HG02678 (cell line): Measurements from ENCODE around the gene IL22RA2.

Source experiments
- ATAC-seq: cut with Tn5 transposase; IDR thresholded peaks from one replicate; pipeline ENCODE4 v1.9.1; 2021; ENCODE audit warnings: mild to moderate bottlenecking, moderate library complexity; ENCODE audit not compliant: unreplicated experiment

The IL22RA2 gene

GRCh38 chr6:137167702-137168377, 5.6 kb downstream of the IL22RA2 start:
- no peak for ATAC-seq

DNA sequence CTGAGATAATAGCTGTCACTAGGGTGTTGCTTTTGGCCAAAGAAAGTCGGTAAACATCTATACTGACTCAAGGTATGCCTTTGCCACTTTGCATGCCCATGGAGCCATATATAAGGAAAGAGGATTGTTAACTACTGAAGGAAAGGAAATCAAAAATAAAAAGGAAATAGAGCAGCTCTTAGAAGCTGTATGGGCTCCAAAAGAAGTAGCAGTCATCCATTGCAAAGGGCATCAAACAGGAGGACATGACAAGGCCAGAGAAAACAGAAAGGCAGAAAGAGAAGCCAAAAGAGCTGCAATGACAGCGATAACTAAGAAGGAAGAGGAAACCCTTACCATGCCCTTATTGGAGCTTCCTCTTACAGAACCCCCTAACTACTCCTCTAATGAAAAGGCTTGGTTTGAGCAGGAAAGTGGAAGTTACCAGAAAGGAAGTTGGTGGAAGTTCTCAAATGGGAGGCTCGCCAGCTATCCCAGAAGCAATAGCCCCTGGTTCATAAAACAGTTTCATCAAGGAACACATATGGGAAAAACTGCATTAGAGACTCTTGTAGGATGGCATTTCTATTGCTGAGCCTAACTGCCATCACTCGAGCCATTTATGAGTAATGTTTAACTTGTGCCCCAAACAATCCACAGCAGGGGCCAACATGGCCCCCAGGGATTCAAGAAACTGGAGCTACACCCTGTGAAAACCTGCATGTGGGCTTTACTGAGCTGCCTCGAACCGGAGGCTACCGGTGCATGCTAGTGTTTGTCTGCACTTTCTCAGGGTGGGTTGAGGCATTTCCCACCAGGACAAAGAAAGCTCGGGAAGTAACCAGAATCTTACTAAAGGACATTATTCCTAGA, 7.0 kb downstream of the IL22RA2 start:
- no peak for ATAC-seq

GRCh38 chr6:137165375-137166246, 7.8 kb downstream of the IL22RA2 start:
- peak; percentile 60 for ATAC-seq

DNA sequence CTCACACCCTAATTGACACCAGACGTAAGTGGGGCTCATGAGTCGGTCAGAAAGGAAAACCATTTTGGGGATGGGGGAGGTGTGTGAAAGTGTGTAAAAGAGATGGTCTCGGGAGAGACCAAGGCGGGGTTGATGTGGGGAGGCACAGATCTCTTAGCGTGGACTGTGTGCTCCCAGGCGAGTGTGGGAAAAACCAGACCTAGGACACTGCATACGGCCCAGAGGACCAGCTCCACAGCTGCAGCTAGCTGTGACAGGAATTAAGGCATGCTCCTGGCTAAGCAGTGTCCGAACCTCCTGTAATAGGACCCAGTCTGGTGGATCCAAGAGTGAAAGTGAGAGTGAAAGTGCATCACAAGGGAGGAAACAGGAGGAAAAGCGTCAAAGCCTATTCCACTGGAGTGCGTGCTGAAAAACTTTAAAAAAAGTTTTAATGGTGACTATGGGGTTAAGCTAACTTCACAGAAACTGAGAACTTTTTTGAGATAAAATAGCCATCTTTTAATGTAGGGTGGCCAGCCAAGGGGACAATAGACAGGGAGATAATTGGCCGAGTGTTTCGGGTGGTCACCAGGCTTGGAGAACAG, 9.6 kb downstream of the IL22RA2 start:
- ATAC-seq = no peak

GRCh38 chr6:137162692-137163306, 10.6 kb downstream of the IL22RA2 start:
- ATAC-seq = no peak

GRCh38 chr6:137161949-137162348, 11.5 kb downstream of the IL22RA2 start:
- no peak for ATAC-seq

DNA sequence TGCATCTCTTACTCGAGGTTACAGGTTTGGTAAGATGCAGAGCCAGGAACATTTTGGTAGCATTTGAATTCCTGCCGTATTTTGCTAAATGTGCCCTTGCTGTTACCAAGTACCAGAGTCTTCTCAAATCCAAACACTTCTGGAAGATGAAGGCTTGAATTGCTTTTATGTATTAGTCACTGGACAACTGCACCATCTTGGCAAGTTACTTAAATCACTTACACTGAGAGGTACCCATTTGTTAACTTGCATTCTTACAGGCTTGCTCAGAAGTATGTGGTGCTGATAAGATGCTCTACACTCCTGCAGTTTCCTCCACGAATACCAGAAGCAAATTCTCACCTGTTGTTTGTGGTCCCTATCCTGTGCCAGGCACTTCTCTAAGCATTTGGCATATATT, 12.7 kb downstream of the IL22RA2 start:
- no peak for ATAC-seq

GRCh38 chr6:137159912-137160311, 13.5 kb downstream of the IL22RA2 start:
- no peak for ATAC-seq

DNA sequence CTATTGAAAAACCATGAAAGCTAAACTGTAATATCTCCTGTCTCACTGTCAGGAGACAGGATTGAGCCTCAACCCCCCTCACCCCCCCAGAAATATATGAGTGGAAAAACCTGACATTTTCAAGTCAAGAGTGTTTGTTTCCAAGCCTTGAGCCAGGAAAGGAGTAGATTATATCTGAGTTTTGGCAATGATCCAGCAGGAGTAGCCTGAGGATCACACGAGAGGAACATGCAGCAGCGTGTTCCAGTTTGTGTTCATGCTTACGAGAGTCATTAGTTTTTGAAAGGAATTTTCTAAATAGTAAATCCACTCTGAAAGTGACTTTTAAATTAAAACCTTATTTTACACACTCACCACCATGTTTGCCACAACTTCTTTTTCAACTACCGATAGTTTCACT, 15.8 kb downstream of the IL22RA2 start:
- no peak for ATAC-seq

GRCh38 chr6:137156650-137157049, 16.8 kb downstream of the IL22RA2 start:
- ATAC-seq = no peak

DNA sequence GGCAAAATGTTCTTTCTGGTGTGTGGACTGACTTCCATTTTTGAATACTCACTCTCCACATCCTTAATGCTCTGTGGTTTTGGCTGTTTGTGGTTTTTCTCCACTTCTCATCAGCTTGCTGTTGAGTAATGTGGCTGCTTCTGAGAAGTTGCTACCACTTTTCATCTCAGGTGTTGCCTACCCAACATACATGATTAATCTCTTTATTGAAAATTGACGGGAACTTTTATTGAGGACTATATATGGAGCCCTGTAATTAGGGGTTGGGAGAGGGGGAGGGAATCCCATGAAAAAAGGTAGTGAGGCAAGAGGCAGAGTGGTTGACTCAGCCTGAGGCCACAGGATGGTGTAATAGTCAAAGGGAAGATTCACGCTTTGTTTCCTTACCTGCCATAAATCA, 17.6 kb downstream of the IL22RA2 start:
- ATAC-seq = peak; percentile 48

- ATAC-seq = no peak
Measured at GRCh38 chr6:137150072-137150471, 23.4 kb downstream of the IL22RA2 start.

GRCh38 chr6:137149035-137149393, 24.4 kb downstream of the IL22RA2 start:
- ATAC-seq = no peak

DNA sequence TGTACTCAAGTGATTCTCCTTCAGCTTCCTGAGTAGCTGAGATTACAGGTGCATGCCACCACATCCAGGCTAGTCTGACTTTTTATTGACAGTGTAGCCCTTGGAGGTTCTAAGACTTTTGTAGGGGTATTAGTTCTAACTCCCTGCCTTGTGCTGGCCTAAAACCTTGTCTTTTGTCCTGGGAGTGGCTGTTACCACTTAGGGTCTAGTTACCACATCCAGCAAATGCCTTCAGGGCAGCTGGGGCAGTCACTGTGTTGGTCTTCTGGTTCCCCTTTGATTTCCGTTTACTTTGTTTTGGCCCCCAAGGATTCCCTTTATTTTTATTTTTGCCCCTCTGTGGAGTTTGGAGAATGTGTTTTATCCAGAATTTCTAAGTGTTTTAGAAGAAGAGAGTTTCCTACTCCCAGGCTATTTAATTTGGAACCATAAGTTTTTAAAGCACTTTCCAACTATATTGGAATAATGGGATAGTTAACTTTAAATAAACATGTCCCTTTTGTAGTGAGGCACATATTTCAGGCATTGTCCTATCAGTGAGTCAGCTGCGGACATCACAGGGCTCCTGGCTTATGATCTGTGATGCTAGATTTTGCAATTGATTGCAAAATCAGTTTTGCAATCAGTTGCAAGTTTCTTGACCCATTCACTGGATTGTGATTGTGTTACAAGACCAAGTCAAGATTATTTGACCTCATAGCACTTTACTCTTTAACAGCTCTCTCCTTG, 25.0 kb downstream of the IL22RA2 start:
- no peak for ATAC-seq

GRCh38 chr6:137147195-137147594, 26.2 kb downstream of the IL22RA2 start:
- ATAC-seq = no peak

DNA sequence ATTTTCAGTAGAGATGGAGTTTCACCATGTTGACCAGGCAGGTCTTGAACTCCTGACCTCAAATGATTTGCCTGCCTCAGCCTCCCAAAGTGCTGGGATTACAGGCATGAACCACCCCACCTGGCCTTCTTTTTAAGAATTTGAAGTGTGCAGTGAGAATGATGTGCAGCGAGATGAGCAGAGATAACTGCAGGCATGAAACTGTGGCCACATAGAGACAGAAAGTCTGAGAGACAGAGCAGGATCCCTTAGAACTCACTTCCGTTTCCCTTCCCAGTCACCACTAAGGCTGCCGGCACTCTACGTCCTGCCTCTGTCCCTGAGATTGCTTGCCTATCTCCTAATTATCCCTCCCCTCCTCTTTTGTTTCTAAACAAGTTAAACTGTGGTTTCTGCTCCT, 27.2 kb downstream of the IL22RA2 start:
- ATAC-seq = no peak

GRCh38 chr6:137145421-137145820, 28.0 kb downstream of the IL22RA2 start:
- no peak for ATAC-seq

DNA sequence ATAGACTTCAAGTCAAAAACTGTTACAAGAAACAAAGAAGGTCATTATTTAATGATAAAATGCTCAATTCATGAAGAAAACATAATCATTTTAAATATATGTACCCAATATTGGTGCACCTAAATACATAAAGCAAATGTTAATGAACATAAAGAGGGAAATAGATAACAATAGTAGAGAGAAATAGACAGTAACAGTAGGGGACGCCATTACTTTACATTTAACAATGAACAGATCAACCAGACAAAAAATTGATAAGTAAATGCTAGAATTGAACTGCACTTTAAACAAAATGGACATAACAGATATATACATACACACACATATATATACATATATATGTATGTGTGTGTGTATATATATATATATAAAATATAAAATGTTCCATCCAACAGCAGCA, 37.4 kb downstream of the IL22RA2 start:
- ATAC-seq = no peak

DNA sequence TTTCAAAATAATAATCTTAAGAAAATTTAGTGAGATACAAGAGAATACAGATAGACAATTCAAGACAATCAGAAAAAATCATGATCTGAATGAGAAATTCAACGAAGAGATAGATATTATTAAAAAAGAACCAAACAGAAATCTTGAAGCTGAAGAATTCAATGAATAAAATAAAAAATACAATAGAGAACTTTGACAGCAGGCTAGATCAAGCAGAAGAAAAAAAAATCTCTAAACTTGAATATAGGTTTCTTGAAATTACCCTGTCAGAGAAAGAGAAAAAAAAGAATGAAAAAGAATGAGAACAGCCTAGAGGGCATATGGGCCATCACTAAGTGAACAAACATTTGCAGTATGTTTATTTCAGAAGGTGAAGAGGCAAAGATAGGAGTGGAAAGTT, 39.0 kb downstream of the IL22RA2 start:
- no peak for ATAC-seq

- ATAC-seq = no peak
Measured at GRCh38 chr6:137133122-137133521, 40.3 kb downstream of the IL22RA2 start.
